Body of pancreas (tissue), 4 donors: ENCODE results near the gene ASPG.

Source experiments
- CTCF ChIP-seq, 7 experiments: fragments of 450-650 bp in 4 of 7; fragments of 200-600 bp in 3 of 7; sonication (generic) in 3 of 7; IDR thresholded peaks; one replicate each; pipeline ENCODE4 v1.5.1; 2016 to 2019; ENCODE audit warnings: antibody characterized with exemption in 7 of 7
- POLR2A ChIP-seq, 3 donors: fragments of 450-650 bp; IDR thresholded peaks; one replicate each; pipeline ENCODE4 v1.6.1; 2016; ENCODE audit warnings: antibody characterized with exemption in 3 of 3, mild to moderate bottlenecking in 2 of 3

GRCh38 chr14:104144911-104145825 lies 59.7 kb downstream of the ASPG start:
- TF ChIP-seq CTCF (IDR thresholded peaks at IDR 0.05), result no peak
- TF ChIP-seq POLR2A (IDR thresholded peaks at IDR 0.05), result no peak
